GM18526 (cell line): ENCODE measurements around the gene DCPS.

ENCODE experiments used
- POLR2A ChIP-seq: IDR thresholded peaks from 3 replicates; pipeline ENCODE4 v1.6.1; 2011; ENCODE audit not compliant: insufficient read length; ENCODE audit errors: extremely low read depth

DCPS gene

GRCh38 chr11:126390272-126390867, 86.5 kb downstream of the DCPS start:
- TF ChIP-seq POLR2A = no peak

GRCh38 chr11:126391286-126391954, 87.6 kb downstream of the DCPS start:
- no peak for TF ChIP-seq POLR2A

DNA sequence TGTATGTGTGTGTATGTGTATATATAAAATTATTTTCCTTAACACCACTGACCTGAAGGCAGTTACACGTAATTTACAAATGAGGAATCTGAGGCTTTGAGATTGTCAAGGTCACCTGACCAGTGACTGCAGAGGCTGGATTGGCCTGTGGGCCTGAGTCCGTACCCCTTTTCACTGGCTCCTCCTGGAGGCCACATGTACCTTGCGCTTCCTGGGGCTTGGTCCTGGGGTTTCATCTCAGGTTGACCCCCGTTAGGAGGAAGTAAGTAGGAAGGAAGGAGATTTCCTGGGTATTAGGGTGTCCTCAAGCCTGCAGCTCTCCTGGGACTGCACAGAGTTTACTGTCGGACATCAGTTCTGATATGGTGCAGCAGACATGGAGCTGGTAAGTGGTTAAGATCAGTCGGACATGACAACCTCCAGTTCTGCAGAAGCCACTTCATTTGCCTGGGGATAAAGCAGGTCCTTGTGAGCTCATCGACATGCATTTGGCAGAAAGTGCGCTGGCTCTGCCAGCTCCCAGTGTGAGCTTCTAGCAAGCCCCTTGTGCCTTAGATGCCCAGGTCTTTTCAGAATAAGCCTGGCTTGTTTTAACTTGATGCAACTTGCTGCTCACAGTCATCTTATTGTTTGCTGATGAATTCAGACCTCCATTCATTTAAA, 88.2 kb downstream of the DCPS start:
- TF ChIP-seq POLR2A = no peak

GRCh38 chr11:126392633-126393013, 88.8 kb downstream of the DCPS start:
- TF ChIP-seq POLR2A = no peak

GRCh38 chr11:126393143-126393542, 89.3 kb downstream of the DCPS start:
- TF ChIP-seq POLR2A = no peak

DNA sequence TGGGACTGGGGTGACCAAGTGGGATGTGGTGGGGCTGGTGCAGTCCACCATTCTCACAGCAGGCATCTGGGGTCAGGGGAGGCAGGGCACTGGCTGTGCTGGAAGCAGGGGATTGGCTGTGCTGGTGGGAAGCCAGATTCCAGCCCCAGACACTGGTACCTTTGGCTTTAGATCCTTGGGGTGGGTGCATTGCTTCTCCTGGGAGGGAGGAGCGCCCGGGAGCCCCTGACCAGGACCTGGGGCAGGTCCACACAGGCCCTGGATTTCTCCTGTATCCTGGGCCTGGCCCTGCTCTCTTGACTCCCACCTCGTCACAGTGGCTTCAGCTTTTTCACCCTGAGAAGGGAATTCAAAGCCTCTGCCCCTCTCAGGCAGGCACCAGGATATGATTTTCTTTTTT, 90.2 kb downstream of the DCPS start:
- TF ChIP-seq POLR2A = no peak
